ENCODE measurements around the gene OSBPL1A.

GRCh38 chr18:24204904-24205303 is 192.7 kb downstream of the OSBPL1A start:
- TF ChIP-seq MAX (IDR thresholded peaks at IDR 0.05; ENCODE audit: low read depth): no peak
- TF ChIP-seq TAF1 (IDR thresholded peaks at IDR 0.05; ENCODE audit: borderline replicate concordance, low read depth, low read length): no peak
- no peak for TF ChIP-seq SMC3 (IDR thresholded peaks at IDR 0.05; ENCODE audit: low read depth, low read length)
- TF ChIP-seq TCF12 (IDR thresholded peaks at IDR 0.05): no peak
- no peak for TF ChIP-seq RAD21 (IDR thresholded peaks at IDR 0.05; ENCODE audit: low read length)
- TF ChIP-seq FOXM1 (IDR thresholded peaks at IDR 0.05; ENCODE audit: low read depth): no peak
- TF ChIP-seq YY1 (IDR thresholded peaks at IDR 0.05; ENCODE audit: low read depth): no peak
- TF ChIP-seq GABPA (IDR thresholded peaks at IDR 0.05; ENCODE audit: low read depth): no peak
- TF ChIP-seq RFX5 (IDR thresholded peaks at IDR 0.05; ENCODE audit: low read length): no peak

All from SK-N-SH (cell line).